Activated CD4-positive, alpha-beta T cell treated with anti-CD3 and anti-CD28 coated beads, Interleukin-2, amount 10 ng/mL, durations not matched to agents 24 days and 14 days (primary cell): ENCODE data around the gene CTSA. TPM values are rescaled to one million over a fixed set of nuclear protein-coding genes. Genes with fewer than 3 reads are reported as not detected.

Experiments used
- total RNA-seq: library from RNA; stranded (reverse); gene quantifications from 2 replicates; pipeline ENCODE4 v1.2.3, GENCODE V29; 2022

The CTSA gene
- total RNA-seq, 1 donor from 2014 or later, result 50.8 TPM

Other genes with a start within 250 kb of the CTSA start
- not detected in 2 replicates for gene WFDC11, start 221.1 kb upstream of the CTSA start, total RNA-seq
- not detected in 2 replicates for gene WFDC13, start 189.3 kb upstream of the CTSA start, total RNA-seq
- not detected in 2 replicates for gene WFDC10B, start 186.3 kb upstream of the CTSA start, total RNA-seq
- gene SPINT4, start 169.0 kb upstream of the CTSA start, total RNA-seq, result not detected in 2 replicates
- not detected in 2 replicates for gene WFDC3, start 99.5 kb upstream of the CTSA start, total RNA-seq
- gene DNTTIP1, start 99.4 kb upstream of the CTSA start, total RNA-seq, result 31.9 and 35.3 TPM in 2 replicates
- gene UBE2C, start 78.7 kb upstream of the CTSA start, total RNA-seq, result 113 and 115 TPM in 2 replicates
- gene TNNC2, start 64.0 kb upstream of the CTSA start, total RNA-seq, result not detected in 2 replicates
- 0.47 and 0.89 TPM in 2 replicates for gene SNX21, start 57.5 kb upstream of the CTSA start, total RNA-seq
- 27.6 and 28.5 TPM in 2 replicates for gene ACOT8, start 33.9 kb upstream of the CTSA start, total RNA-seq
- gene ZSWIM3, start 33.7 kb upstream of the CTSA start, total RNA-seq, result 5.5 and 6.0 TPM in 2 replicates
- 9.4 and 10.4 TPM in 2 replicates for gene ZSWIM1, start 10.1 kb upstream of the CTSA start, total RNA-seq
- gene SPATA25, start 3.7 kb upstream of the CTSA start, total RNA-seq, result 0.47 and 1.8 TPM in 2 replicates
- gene NEURL2, start 127 bp upstream of the CTSA start, total RNA-seq, result 2.0 and 2.4 TPM in 2 replicates
- gene PLTP, start 20.8 kb downstream of the CTSA start, total RNA-seq, result 3.2 and 4.0 TPM in 2 replicates
- gene PCIF1, start 43.3 kb downstream of the CTSA start, total RNA-seq, result 26.1 and 27.8 TPM in 2 replicates
- gene ZNF335, start 80.9 kb downstream of the CTSA start, total RNA-seq, result 37.5 and 39.5 TPM in 2 replicates
- 0.19 and 0.28 TPM in 2 replicates for gene MMP9, start 117.6 kb downstream of the CTSA start, total RNA-seq
- not detected in 2 replicates for gene SLC12A5, start 137.9 kb downstream of the CTSA start, total RNA-seq
- 27.6 and 30.3 TPM in 2 replicates for gene NCOA5, start 198.6 kb downstream of the CTSA start, total RNA-seq
- gene CD40, start 227.0 kb downstream of the CTSA start, total RNA-seq, result 2.5 and 2.7 TPM in 2 replicates